Hindlimb muscle (tissue), 1 donor: ENCODE measurements around the gene MXRA7. TPM values are rescaled to one million over a fixed set of nuclear protein-coding genes. Genes with fewer than 3 reads are reported as not detected.

Experiments used
- DNase-seq: peaks from one replicate; pipeline ENCODE4 v3.0.0-alpha.2; 2013
- polyA plus RNA-seq: library from polyadenylated mRNA; unstranded; fragments of 120-200 nt; gene quantifications from one replicate; pipeline ENCODE4 v1.2.1, GENCODE V29; 2013; ENCODE audit not compliant: insufficient read length

Gene MXRA7
- polyA plus RNA-seq, 1 donor, result 110 TPM

GRCh38 chr17:76677406-76677805, 33.4 kb downstream of the MXRA7 start:
- no peak for DNase-seq

- DNase-seq, result no peak
Measured at GRCh38 chr17:76676629-76677028, 34.1 kb downstream of the MXRA7 start.

GRCh38 chr17:76675648-76676047, 35.1 kb downstream of the MXRA7 start:
- DNase-seq, result no peak

- no peak for DNase-seq
Measured at GRCh38 chr17:76674600-76674999, 36.2 kb downstream of the MXRA7 start.

GRCh38 chr17:76673729-76674128, 37.0 kb downstream of the MXRA7 start:
- DNase-seq, result no peak

- DNase-seq, result no peak
Measured at GRCh38 chr17:76672892-76673291, 37.9 kb downstream of the MXRA7 start.

GRCh38 chr17:76672270-76672851, 38.4 kb downstream of the MXRA7 start:
- no peak for DNase-seq

- no peak for DNase-seq
Measured at GRCh38 chr17:76671912-76672262, 38.9 kb downstream of the MXRA7 start.

GRCh38 chr17:76671123-76671911, 39.4 kb downstream of the MXRA7 start:
- DNase-seq, result peak; percentile 99

GRCh38 chr17:76670718-76671122, 40.0 kb downstream of the MXRA7 start:
- no peak for DNase-seq

- DNase-seq, result no peak
Measured at GRCh38 chr17:76670020-76670717, 40.6 kb downstream of the MXRA7 start.

- DNase-seq, result no peak
Measured at GRCh38 chr17:76667786-76668453, 42.8 kb downstream of the MXRA7 start.

GRCh38 chr17:76667491-76667755, 43.3 kb downstream of the MXRA7 start:
- DNase-seq, result no peak

- DNase-seq, result no peak
Measured at GRCh38 chr17:76660656-76661042, 50.1 kb downstream of the MXRA7 start.

GRCh38 chr17:76659928-76660655, 50.7 kb downstream of the MXRA7 start:
- DNase-seq, result no peak

GRCh38 chr17:76658242-76658662, 52.5 kb downstream of the MXRA7 start:
- no peak for DNase-seq

- no peak for DNase-seq
Measured at GRCh38 chr17:76657505-76658241, 53.1 kb downstream of the MXRA7 start.

- no peak for DNase-seq
Measured at GRCh38 chr17:76654408-76654807, 56.4 kb downstream of the MXRA7 start.

GRCh38 chr17:76650504-76650903, 60.3 kb downstream of the MXRA7 start:
- no peak for DNase-seq

GRCh38 chr17:76646712-76647111, 64.1 kb downstream of the MXRA7 start:
- no peak for DNase-seq

- DNase-seq, result no peak
Measured at GRCh38 chr17:76645481-76645880, 65.3 kb downstream of the MXRA7 start.

GRCh38 chr17:76644995-76645394, 65.8 kb downstream of the MXRA7 start:
- DNase-seq, result no peak
